Mesendoderm (in vitro differentiated cells): ENCODE data around the gene TGFBR3L.

Source experiments
- DNase-seq: peaks from one replicate; pipeline ENCODE4 v3.0.0; 2013
- H2AK5ac ChIP-seq: 2 replicates; pipeline ENCODE4 v1.6.1; 2013; ENCODE audit warnings: low read length, inconsistent platforms
- H2BK120ac ChIP-seq: 2 replicates; pipeline ENCODE4 v1.6.1; 2013; ENCODE audit warnings: low read depth, mild to moderate bottlenecking, low read length, moderate library complexity, mixed read lengths
- H2BK15ac ChIP-seq: replicated peaks from 2 replicates; pipeline ENCODE4 v1.6.1; 2013; ENCODE audit warnings: low read depth, mild to moderate bottlenecking, moderate library complexity
- H2BK5ac ChIP-seq: 2 replicates; pipeline ENCODE4 v1.6.1; 2013; ENCODE audit warnings: low read length, inconsistent platforms
- H3K18ac ChIP-seq: 2 replicates; pipeline ENCODE4 v1.6.1; 2013; ENCODE audit warnings: mild to moderate bottlenecking, low read length, mixed read lengths
- H3K23ac ChIP-seq: one replicate; pipeline ENCODE4 v1.6.1; 2013; ENCODE audit warnings: low read length
- H3K27ac ChIP-seq: 2 replicates; pipeline ENCODE4 v1.5.1; 2013; ENCODE audit warnings: low read depth, mild to moderate bottlenecking, inconsistent platforms, low read length, moderate library complexity
- H3K27me3 ChIP-seq: 2 replicates; pipeline ENCODE4 v1.6.1; 2013; ENCODE audit warnings: low read length, control low read depth, mild to moderate bottlenecking, inconsistent platforms; ENCODE audit not compliant: insufficient read depth, poor library complexity
- H3K36me3 ChIP-seq: 2 replicates; pipeline ENCODE4 v1.6.1; 2013; ENCODE audit warnings: low read length, inconsistent platforms; ENCODE audit not compliant: control insufficient read depth, insufficient read depth
- H3K4ac ChIP-seq: one replicate; pipeline ENCODE4 v1.6.1; 2013; ENCODE audit warnings: low read depth, mild to moderate bottlenecking, low read length, moderate library complexity
- H3K4me1 ChIP-seq: 2 replicates; pipeline ENCODE4 v1.6.1; 2013; ENCODE audit warnings: low read depth, low read length, inconsistent platforms; ENCODE audit not compliant: control insufficient read depth
- H3K4me2 ChIP-seq: 2 replicates; pipeline ENCODE4 v1.6.1; 2013; ENCODE audit warnings: low read length
- H3K4me3 ChIP-seq: 2 replicates; pipeline ENCODE4 v1.5.1; 2013; ENCODE audit warnings: mild to moderate bottlenecking, low read length
- H3K56ac ChIP-seq: one replicate; pipeline ENCODE4 v1.6.1; 2013; ENCODE audit warnings: low read length
- H3K79me1 ChIP-seq: 2 replicates; pipeline ENCODE4 v1.6.1; 2013; ENCODE audit warnings: low read length, inconsistent platforms
- H3K79me2 ChIP-seq: 2 replicates; pipeline ENCODE4 v1.6.1; 2013; ENCODE audit warnings: mild to moderate bottlenecking, low read length; ENCODE audit not compliant: control insufficient read depth, insufficient read depth
- H3K9ac ChIP-seq: 2 replicates; pipeline ENCODE4 v1.6.1; 2013; ENCODE audit warnings: low read length, inconsistent platforms
- H4K5ac ChIP-seq: one replicate; pipeline ENCODE4 v1.6.1; 2013; ENCODE audit warnings: low read length
- H4K8ac ChIP-seq: one replicate; pipeline ENCODE4 v1.6.1; 2013; ENCODE audit warnings: low read depth, mild to moderate bottlenecking, control low read depth, low read length, moderate library complexity
- WGBS: extraction: QIAGEN DNeasy Blood & Tissue Kit; methylation state at CpG from one replicate; pipeline ENCODE4 v1.1.7; 2013; ENCODE audit warnings: low lambda C conversion rate, missing lambda C conversion rate; ENCODE audit not compliant: insufficient coverage; ENCODE audit errors: extremely low coverage; 5-methylcytosine and 5-hydroxymethylcytosine counted together

The TGFBR3L gene

DNA sequence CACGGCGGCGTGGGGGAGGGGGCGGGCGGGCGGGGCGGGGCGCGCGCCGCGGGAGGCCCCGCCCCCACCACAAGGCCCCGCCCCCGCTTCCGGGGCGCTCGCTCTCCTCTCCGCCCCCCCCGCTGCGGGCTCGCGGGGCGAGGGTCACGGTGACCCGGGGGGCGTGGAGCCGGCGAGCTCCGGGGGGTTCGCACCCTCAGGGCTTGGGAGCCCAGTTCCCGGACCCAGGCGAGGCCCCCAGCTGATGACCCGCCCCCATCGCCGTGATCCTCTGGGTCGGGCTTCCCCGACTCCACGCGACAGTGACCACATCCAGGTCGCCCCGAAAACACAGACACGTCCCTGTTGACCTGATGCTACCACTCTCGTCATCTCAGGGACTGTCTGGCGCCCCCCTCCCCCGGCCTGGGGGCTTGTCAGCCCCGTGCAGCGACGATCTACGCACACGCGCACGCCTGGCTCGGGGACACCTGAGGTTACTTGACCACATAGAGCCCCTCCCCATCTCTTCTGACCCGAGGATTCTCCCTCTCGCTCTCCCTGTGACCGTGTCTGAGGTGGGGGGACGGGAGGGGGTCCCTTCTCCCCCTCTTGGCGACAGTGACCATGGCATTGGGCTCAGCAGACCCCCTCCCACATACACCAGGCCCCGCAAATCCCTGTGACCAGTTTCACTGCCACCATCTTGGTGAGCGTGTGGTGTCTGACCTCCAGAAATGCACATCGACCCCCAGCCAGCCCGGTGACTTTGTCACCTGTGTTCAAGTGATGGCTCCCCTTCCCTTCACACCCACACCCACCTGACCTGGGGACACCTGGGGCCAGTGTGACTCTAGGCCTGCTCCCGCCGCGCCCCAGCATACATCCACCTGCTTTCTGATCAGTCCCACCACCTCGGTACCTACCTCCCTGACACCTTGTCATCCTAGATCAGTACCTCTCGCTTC is 10.3 kb upstream of the TGFBR3L start:
- Histone ChIP-seq H4K8ac (no peak overlapping the region), H2BK15ac (no peak overlapping the region), H2BK120ac (no peak overlapping the region), H3K27me3 (no peaks in the 10 kb centered on the region), H3K4ac (no peak overlapping the region), H3K23ac (no peak overlapping the region), H3K4me2 (peak overlapping the region; percentile 78), H3K4me3 (peak overlapping the region; percentile 73), H3K56ac (peak overlapping the region; percentile 93), H2AK5ac (peak overlapping the region; percentile 14), H3K36me3 (no peaks in the 10 kb centered on the region), H3K4me1 (peaks cover 6% of the 10 kb centered on the region), H2BK5ac (no peak overlapping the region), H3K9ac (peak overlapping the region; percentile 90), H3K18ac (no peak overlapping the region), H4K5ac (no peak overlapping the region), H3K79me2 (peaks cover 11% of the 10 kb centered on the region), H3K27ac (no peak overlapping the region), H3K79me1 (peaks cover 16% of the 10 kb centered on the region)
- no CpG with 5 or more reads among the region's 68 CpGs for WGBS
- peak; percentile 46 for DNase-seq

DNA sequence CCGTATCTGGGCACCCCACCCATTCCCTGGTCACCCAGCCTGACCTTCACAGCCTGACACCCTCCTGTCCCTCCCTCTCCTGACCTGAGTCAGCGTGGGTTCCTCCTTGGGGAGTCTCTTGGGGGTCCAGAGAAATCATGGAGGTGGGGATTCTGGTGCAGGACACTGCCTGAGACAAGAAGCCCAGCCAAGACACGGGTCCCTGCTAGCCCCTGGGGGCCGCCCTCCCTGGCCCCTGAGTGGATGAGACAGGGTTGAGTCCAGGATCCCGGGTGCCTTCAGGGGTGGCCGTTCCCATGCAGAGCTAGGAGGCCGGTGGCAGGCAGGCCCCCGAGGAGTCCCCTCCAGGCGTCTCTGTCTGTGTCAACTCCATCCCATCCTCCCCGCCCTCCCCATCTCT is 9.4 kb upstream of the TGFBR3L start:
- Histone ChIP-seq H4K5ac (no peak overlapping the region), H3K23ac (no peak overlapping the region), H2BK5ac (no peak overlapping the region), H3K4me2 (no peak overlapping the region), H3K27ac (no peak overlapping the region), H3K4me3 (no peak overlapping the region), H3K79me2 (peaks cover 11% of the 10 kb centered on the region), H3K18ac (no peak overlapping the region), H3K9ac (no peak overlapping the region), H2BK15ac (no peak overlapping the region), H4K8ac (no peak overlapping the region), H3K4ac (no peak overlapping the region), H3K36me3 (no peaks in the 10 kb centered on the region), H2BK120ac (no peak overlapping the region), H3K4me1 (peaks cover 6% of the 10 kb centered on the region), H3K79me1 (peaks cover 16% of the 10 kb centered on the region), H3K56ac (peak overlapping the region; percentile 25), H2AK5ac (no peak overlapping the region), H3K27me3 (no peaks in the 10 kb centered on the region)
- no peak for DNase-seq
- WGBS = no CpG with 5 or more reads among the region's 10 CpGs

GRCh38 chr19:7905859-7906258 is 8.8 kb upstream of the TGFBR3L start:
- H4K5ac ChIP-seq = no peak overlapping the region
- no peak overlapping the region for H3K18ac ChIP-seq
- no peak overlapping the region for H2BK15ac ChIP-seq
- no peak overlapping the region for H3K4me3 ChIP-seq
- H2BK120ac ChIP-seq = no peak overlapping the region
- H3K4ac ChIP-seq = no peak overlapping the region
- WGBS = no CpG with 5 or more reads among the region's 10 CpGs
- no peak overlapping the region for H3K56ac ChIP-seq
- no peak overlapping the region for H3K4me2 ChIP-seq
- H3K23ac ChIP-seq = no peak overlapping the region
- DNase-seq = no peak
- H2BK5ac ChIP-seq = no peak overlapping the region
- no peak overlapping the region for H2AK5ac ChIP-seq
- H3K79me2 ChIP-seq = peaks cover 11% of the 10 kb centered on the region
- H3K4me1 ChIP-seq = peaks cover 6% of the 10 kb centered on the region
- H4K8ac ChIP-seq = no peak overlapping the region
- no peak overlapping the region for H3K27ac ChIP-seq
- H3K9ac ChIP-seq = no peak overlapping the region
- no peaks in the 10 kb centered on the region for H3K27me3 ChIP-seq
- peaks cover 16% of the 10 kb centered on the region for H3K79me1 ChIP-seq
- no peaks in the 10 kb centered on the region for H3K36me3 ChIP-seq

- Histone ChIP-seq H3K27ac (no peak overlapping the region), H4K8ac (no peak overlapping the region), H3K79me1 (peaks cover 16% of the 10 kb centered on the region), H2BK15ac (no peak overlapping the region), H3K18ac (no peak overlapping the region), H3K27me3 (no peaks in the 10 kb centered on the region), H3K79me2 (peaks cover 11% of the 10 kb centered on the region), H3K56ac (no peak overlapping the region), H3K9ac (no peak overlapping the region), H3K36me3 (peaks cover under 1% of the 10 kb centered on the region), H2BK120ac (no peak overlapping the region), H4K5ac (no peak overlapping the region), H3K4ac (no peak overlapping the region), H2BK5ac (no peak overlapping the region), H3K23ac (no peak overlapping the region), H3K4me2 (no peak overlapping the region), H3K4me1 (peaks cover 6% of the 10 kb centered on the region), H3K4me3 (no peak overlapping the region), H2AK5ac (no peak overlapping the region)
- WGBS = no CpG with 5 or more reads among the region's 19 CpGs
- no peak for DNase-seq
Measured at GRCh38 chr19:7907122-7907521, 7.5 kb upstream of the TGFBR3L start.

DNA sequence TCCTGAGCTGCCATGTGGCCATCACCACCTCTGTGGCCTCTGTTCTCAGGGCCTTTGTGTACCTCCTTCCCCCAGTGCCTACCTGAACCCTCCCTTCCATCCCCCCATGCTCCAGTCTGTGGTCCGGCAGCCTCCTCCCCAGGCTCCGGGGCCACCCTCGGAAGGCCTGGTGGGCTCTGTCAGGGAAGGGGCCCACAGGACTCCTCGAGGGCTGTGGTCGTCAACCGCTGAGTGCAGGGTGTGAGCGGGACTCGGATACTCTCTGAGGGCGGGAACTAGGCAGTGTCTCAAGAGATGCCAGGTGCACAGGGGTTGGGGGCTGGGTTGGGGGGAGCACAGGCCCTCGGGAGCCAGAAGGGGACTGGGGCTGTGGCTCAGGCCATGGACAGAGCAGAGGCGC is 7.1 kb upstream of the TGFBR3L start:
- no peak overlapping the region for H2BK120ac ChIP-seq

More for the DNA sequence above, 7.1 kb upstream of the TGFBR3L start:
- Histone ChIP-seq H3K79me2 (peaks cover 11% of the 10 kb centered on the region), H2BK15ac (no peak overlapping the region), H3K79me1 (peaks cover 16% of the 10 kb centered on the region), H3K4ac (no peak overlapping the region), H3K4me2 (no peak overlapping the region), H3K27me3 (no peaks in the 10 kb centered on the region), H3K4me1 (peaks cover 6% of the 10 kb centered on the region), H3K9ac (no peak overlapping the region), H2BK5ac (no peak overlapping the region), H3K4me3 (no peak overlapping the region), H3K36me3 (peaks cover 2% of the 10 kb centered on the region), H3K56ac (no peak overlapping the region), H4K8ac (no peak overlapping the region), H2AK5ac (no peak overlapping the region), H4K5ac (no peak overlapping the region), H3K18ac (no peak overlapping the region), H3K27ac (no peak overlapping the region), H3K23ac (no peak overlapping the region)
- no peak for DNase-seq
- no CpG with 5 or more reads among the region's 11 CpGs for WGBS
